GM19193 (cell line): Measurements from ENCODE around the gene NFATC2.

Experiments used
- POLR2A ChIP-seq: IDR thresholded peaks from 4 replicates; pipeline ENCODE4 v1.6.1; 2011; ENCODE audit not compliant: insufficient read depth, insufficient read length; ENCODE audit errors: extremely low read depth

NFATC2 gene

DNA sequence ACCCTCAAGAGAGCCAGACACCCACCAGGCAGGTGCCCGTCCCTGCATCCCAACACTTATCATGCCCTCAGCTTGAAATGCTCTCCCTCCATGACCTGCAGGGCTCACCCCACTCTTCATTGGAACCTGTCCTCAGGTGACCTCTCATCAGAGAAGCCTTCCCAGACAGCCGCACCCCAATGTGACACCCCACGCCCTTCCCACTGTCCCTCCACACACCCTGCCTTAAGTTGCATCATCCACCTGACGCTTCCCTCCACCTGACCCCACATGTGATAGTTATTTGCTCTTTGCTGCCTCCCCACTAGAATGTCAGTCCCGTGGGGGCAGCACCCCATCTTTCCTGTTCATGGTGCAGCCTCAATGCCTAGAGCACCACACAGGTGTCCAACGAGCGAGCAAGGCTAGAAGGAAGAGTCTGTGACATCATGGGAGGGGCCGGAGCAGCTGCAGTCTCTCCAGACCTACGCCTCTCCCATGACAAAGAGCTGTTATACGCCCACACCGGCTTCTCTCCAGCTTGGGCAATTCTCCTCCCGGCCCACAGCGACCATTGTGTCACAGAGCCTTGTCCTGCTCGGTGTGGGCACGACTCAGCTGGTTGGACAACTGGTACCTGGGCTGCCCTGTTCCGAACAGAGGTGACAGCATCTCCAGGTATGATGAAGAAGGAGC lies 58.2 kb downstream of the NFATC2 start:
- no peak for TF ChIP-seq POLR2A

DNA sequence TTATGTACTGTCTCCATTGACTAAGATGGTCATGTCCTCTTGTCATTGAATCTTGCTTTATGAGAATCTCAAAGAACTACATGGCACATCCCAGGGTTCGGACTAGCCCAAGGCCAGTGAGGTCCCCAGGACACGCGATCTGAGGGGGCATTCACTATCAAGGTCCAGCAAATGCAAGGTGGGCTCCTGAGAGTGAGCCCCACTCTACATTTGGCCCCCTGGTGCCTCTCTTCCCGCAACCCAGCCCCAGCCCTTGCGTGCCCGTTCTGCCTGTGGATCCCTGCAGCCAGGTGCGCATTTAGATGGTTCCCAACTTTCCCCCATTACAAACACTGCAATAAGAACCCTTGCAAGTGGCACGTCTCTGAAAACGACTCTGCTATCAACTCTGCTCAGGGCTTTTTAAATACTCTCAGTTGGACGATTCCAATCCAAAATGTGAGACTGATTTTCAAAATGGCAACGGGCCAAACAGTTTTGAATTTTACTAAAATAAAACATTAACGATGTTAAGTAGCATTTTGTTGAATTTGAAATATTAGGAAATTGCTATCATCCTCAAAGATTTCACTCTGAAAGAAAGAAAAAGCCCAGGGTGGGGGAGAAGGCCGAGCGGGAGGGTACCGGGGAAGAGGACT lies 59.6 kb downstream of the NFATC2 start:
- no peak for TF ChIP-seq POLR2A

DNA sequence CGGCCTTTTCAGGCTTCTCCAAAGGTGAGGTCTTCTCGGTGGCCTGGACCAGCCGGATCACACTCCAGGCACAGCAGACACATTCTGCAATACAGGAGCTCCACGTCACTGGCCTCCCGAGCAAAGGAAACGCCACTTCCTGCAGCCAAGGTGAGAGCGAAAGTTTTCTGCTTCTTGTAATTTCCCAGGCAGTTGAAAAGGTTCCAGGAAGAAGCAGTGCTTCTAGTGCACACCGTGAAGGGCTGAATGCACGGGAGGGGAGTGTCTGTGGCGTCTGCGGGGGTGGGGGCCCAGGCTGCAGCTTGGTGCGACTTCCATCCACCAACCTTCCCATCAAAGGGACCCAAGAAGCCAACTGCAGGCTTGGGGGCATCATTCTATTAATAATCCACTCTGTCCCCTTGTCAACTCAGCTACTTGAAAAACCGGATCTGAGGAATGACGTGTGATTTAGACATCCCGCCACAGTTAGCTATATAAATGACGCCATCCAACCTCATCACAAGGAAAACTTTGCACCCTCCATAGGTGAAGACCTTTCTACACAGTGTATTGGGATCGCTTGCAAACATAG lies 61.1 kb downstream of the NFATC2 start:
- no peak for TF ChIP-seq POLR2A

DNA sequence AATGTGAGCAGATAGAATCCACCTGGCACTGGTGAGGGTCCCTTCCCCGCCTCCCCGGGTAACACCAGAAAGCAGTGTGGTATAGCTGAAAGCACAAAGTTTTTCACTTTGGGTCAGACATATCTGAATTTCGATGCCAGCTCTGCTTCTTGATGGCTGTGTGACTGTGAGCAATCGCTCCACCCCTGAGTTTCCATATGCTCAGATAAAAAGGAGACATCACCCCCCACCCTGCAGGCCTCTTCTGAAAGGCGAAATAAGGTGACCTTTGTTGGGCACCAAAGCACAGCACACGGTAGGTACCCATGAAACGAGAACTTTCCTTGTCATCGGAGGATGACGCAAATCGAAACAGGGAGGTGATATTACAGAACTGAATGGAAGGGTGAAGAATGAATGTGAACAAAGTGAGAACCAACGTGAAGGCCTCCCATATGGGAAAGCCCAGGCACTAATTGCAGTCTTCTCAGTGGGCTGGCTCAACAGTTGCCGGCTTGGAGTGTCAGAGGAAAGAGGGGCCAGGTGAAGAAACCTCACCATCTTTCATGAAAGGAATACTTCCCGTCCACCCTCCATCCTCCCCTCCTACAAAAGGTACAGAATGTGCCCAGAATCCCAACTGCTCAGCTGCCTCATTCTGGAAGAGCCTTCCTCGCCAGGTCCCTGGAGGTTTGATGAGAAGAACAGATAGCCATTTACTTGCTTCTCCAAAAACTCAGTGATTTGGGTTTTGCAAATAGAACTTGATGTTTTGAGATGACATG lies 61.8 kb downstream of the NFATC2 start:
- peak; percentile 29 for TF ChIP-seq POLR2A

DNA sequence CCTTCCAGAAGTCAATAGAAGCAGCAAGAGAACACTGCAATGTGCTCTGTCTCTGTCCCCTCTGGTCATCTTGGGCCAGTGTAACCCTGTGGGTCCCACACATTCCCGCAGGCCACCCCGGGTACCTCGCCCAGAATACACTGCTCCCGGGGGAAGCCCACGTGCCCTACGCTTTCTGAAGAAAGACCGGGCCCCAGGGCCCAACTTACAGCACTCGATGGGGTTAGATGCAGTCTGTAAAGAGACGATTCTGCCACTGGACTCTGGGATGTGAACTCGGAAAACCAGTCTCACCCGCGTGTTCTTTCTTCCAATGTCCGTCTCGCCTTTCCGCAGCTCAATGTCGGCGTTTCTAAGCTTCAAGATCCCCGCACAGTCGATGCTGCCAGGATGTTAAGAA lies 68.7 kb downstream of the NFATC2 start:
- no peak for TF ChIP-seq POLR2A

DNA sequence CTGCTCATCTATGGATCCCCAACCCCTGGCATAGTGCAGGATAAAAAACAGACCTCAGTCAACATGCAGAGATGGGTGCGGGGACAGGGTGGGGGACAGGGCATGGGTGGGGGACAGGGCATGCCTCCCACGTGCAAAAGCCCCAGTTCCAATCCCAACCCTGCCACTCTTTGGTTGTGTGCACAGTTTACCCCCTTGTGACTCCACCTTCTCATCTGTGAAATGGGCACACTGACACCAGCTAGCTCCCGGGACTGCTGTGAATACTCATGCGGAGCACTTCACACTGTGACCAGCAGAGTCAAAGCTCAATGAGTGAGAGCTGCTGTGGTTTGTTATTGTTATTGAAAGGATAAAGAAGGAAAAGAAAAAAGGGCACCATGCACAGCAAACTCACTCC lies 69.3 kb downstream of the NFATC2 start:
- no peak for TF ChIP-seq POLR2A

DNA sequence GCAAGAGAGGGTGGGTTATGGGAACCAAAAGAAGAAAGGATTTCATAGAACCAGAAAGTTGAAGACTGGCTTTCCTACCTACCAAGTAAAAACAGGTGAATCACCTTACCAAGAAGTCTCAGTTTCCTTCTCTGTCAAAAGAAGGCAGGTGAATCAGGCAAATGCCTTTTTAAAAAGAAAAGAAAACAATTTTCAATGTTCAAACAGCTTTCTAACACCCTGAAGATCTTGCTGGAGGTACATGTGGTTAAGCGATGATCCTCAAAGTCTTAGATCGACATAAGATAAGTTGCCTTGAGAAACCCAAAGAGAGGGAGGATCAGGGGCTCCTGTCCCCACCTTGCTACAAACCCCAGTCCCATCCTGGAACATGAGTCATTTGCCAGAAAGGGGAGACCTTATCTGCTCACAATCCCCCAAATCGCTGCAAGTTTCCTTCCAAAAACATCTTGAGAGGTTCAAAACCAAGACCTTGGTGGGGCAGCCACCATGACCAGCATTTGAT lies 71.6 kb downstream of the NFATC2 start:
- TF ChIP-seq POLR2A = no peak

DNA sequence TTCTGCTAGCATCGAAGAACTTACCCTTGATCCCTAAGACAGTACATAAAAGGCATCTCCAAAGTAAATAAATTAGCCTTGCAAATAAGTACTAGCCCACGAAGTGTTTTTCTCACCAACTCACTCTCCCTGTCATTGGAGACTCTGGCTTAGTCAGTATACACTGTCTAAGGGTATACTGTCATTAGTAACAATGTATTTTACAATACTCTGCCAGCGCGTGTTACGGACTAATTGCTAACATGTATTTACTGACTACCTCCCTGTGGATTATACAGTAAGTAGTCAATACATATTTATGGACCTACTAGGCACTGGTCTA lies 72.1 kb downstream of the NFATC2 start:
- no peak for TF ChIP-seq POLR2A

DNA sequence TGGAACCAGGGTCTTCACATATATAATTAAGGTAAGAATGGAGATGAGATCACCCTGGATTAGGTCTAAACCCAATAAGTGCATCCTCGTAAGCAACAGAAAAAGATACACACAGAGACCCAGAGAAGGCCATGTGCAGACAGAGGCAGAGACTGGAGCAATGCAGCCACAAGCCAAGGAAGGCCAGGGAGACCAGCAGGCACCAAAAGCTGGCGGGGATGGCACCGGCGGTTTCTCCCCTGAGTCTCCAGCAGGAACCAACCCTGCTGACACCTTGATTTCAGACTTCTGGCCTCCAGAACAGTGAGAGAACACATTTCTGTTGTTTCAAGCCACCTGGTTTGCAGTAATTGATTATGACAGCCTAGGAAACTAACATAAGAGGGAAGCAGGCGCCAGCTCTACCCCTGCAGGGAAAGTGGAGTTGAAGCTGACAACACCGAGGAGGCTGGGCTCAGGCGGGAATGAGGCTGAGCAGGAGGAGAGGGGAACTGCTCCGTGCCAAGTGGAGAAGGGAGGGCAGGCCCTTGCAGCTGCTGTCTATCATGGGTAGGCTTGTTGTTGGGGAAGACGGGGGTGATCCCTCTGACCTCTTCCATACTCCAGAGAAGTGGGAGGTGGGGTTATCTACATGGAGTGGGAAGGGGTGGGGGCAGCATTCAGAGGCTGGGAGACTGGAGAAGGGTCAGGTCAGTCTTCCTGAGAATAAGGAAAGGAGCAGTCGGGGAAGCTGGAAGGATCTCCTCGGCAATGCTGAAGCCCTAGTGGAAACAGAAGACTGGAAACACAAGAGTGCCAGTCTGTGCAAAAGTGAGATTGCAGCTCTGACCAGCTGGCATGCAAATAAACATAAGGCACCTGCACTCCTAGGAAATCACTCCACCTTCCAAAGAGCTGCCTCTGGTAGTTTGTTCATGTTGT lies 72.7 kb downstream of the NFATC2 start:
- no peak for TF ChIP-seq POLR2A

DNA sequence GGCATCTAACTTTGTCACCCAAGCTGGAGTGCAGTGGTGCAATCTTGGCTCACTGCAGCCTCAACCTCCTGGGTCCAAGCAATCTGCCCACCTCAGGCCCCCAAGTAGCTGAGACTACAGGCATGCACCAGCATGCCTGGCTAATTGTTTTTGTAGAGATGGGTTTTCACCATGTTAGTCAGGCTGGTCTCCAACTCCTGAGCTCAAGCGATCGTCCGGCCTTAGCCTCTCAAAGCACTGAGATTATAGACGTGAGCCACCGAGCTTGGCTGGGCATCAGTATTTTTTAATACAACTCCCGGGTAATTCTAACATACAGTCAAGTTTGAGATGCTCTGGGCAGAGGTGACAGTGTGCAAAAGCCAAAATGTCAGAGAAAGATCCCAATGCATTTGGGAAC lies 73.5 kb downstream of the NFATC2 start:
- no peak for TF ChIP-seq POLR2A

DNA sequence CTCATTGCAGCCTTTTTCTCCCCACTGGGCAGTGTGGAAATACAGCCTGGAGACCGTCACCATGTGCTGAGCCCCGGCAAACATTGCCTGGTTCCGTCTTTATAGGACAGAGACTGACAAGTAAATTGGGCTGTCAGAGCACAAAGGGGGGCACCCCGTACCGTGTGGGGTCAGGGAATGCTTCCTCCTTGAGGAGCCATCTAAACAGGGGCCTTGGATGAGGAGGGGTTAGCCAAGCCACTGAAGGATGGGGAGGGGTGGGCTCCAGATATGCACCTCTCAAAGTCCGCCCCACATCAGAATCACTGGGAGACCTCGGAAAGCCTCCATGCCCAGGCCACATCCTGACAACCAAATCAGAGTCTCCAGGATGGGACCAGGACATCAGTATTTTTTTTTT lies 73.9 kb downstream of the NFATC2 start:
- TF ChIP-seq POLR2A = no peak

DNA sequence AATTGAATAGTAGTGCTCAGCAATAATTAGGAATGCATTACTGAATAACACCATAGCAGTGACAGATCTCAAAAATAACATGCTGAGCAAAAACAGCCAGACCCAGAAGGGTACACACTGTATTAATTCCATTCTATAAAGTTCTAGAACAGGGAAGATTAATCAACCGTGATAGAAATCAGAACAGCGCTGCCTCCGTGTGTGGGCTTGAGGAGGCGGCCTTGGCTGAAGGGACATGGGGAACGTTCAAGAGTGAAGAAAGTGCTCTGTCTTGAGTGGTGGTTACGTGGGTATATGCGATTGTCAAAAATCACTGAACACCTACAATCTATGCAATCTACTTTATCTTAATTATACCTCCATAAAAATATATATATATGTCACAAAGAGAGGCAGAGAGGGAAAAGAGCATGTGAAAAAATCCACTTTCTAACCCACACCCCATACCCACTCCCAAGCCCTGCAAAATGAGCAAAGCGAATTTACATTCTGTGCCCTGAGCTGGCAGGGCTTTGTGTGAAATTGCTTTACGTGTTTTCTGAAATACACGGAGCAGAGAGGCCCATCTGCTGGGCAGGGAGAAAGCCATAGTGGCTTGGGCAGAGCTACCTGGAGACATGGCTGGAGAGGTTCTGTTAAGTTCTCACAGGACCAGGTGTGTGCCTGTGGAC lies 74.4 kb downstream of the NFATC2 start:
- no peak for TF ChIP-seq POLR2A

DNA sequence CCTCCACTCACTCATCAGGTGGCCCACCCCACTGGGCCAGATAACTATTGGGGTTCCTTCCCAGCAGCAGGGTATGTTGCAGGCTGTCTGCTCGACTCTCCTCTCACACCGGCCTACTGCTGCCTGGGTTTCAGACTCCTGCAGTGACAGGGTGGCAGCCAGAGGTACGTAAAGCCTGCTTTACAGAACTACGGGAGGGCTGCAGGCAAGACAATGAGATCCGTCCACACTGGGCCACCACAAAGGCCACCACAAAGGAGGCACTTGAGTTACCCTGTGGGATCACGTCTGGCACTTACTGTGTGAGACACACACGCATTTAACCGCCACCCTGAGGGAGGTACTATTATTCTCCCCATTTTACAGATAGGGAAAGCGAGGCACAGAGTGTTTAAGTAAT lies 78.5 kb downstream of the NFATC2 start:
- TF ChIP-seq POLR2A = no peak

DNA sequence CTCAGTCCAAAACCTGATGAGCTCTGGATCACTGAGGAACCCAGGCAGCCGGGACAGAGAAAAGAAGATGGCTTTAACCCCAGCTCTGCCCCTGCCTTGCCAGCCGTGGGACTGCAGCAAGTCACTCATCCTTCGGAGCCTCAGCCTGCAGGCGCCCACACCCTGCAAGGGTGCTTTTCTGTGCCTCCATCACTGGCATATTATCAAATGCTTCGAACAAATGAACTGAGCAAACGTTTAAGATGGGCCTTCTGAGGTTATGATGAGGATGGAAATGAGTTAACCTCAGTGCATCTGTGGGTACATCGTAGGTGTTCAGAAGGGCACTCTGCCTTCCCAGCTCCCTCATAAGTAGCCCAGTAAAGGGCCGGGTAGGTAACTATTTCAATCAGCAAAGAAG lies 79.0 kb downstream of the NFATC2 start:
- no peak for TF ChIP-seq POLR2A
